Measurements from ENCODE around the gene EIF3C.
"Not testable (repeated sequence)": the region's sequence is repeated elsewhere in the genome, so short reads cannot be mapped to it uniquely, and the experiment has no call there.

The EIF3C gene

DNA sequence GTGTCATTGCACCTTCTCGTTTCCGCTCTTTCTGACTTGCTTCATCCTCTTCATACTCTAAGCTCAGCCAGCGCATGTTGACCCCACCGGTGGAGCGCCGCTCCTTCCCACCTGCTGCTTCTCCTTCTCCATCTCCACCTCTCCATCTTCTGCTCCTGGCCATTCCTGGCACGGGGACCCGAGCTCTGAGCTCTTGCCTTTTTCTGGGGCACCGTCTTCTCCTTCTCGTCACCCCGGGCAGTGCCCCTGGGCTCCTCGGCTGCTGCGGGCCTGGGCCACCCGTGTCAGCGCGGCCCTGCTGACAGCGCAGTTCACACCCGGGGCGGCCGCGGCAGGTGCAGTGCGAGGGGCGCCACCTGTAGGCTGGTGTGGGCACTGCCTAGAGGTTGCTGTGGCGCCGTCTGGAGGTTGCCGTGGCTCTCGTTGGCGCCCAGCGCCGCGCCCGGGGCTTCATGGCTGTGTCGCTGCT, 38.8 kb downstream of the EIF3C start:
- not testable (repeated sequence) for DNase-seq (ENCODE audit: low read depth in 2 of 3, low spot score in 2 of 3)

DNA sequence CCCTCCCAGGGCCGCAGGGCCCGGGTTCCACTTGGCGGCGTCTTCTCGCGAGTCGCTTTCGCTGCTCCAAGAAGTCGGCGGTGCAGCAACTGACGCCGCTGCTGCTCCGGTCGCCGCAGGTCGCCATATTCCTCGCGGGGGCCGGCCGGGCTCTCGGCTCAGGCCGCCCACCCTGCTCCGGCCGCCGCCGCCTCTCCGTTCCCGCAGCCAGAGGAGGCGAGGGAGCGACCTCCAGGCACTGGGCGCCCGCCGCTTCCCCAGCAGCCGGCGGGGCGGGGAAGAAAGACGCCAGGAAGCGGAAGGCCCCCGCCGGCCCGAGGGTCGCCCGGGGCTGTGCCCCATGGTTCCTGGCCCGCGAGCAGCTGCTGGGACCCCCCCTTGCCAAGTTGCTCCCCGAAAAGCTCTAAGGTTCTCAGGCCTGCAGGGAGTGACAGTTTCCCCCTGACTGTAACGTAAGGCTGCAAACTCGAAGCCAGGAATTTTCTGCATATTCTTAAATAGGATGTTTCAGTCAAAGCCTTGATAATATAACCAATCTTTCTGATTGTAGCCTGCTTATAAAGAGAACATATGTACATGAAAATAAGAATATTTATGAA, 39.3 kb downstream of the EIF3C start:
- DNase-seq (ENCODE audit: low read depth in 2 of 3, low spot score in 2 of 3) = not testable (repeated sequence)

DNA sequence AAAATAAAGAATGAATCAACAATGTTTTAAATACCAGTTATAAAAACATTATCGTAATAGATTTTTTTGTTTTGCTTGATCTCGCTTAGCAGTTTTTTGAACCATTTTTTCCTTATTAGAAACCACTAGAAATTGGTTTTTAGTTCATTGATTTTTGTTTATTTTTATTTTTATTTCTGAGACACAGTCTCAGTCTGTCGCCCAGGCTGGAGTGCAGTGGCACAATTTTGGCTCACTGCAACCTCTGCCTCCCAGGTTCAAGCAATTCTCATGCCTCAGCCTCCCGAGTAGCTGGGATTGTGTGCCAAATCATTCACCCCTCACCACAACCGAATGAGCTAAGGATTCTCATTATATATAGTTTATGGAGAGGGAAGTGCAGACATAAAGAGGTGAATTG, 40.2 kb downstream of the EIF3C start, which contains the start of gene NPIPB9:
Gene NPIPB9 (plus strand): TSS at position 301 of the 400 bp plus-strand sequence.
- not testable (repeated sequence) for DNase-seq (ENCODE audit: low read depth in 2 of 3, low spot score in 2 of 3)

DNA sequence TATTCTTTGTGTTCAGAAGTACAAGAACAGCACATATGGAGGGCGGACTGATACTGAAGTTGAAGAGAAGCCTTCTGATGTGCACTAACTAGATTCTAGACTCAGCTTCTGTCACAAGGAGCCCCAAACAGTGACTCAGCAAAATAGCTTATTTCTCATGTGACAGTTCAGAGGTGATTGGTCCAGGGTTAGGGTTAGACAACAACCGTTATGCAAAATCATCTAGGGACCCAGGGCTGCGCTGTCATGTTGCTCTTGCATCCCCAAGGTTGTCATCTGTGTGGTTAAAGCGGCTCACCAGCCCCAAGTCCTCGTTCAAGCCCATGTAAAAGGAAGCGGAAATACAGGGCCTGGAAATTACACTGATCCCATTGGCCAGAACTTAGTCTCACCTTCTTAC, 70.4 kb downstream of the EIF3C start:
- not testable (repeated sequence) for DNase-seq (ENCODE audit: low read depth in 2 of 3, low spot score in 2 of 3)

DNA sequence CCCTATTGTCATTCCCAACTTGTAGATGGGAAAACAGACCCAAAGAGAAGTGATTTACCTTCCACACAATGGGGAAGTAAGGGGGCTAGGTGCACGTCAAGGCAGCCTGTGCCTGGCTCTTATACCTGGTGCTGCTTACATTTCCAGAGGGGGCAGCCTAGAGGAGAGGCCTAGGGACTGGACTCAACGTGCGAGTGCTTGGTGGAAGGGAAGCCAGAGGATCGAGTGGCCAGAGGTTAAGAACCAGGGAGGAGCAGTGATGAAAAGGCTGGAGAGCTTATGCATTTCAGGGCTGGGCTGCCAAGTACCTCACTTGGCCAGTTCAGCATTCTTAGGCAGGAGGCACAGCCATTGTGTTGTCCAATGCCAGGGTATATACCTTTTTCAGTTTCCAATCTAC, 71.1 kb downstream of the EIF3C start:
- DNase-seq (ENCODE audit: low read depth in 2 of 3, low spot score in 2 of 3) = not testable (repeated sequence)
